ENCODE measurements around the gene TBXAS1.

The TBXAS1 gene

GRCh38 chr7:140021603-140022002, 192.5 kb downstream of the TBXAS1 start:
- no peak for DNase-seq

- DNase-seq: no peak
Observed at GRCh38 chr7:140022582-140023211, 193.6 kb downstream of the TBXAS1 start.

DNA sequence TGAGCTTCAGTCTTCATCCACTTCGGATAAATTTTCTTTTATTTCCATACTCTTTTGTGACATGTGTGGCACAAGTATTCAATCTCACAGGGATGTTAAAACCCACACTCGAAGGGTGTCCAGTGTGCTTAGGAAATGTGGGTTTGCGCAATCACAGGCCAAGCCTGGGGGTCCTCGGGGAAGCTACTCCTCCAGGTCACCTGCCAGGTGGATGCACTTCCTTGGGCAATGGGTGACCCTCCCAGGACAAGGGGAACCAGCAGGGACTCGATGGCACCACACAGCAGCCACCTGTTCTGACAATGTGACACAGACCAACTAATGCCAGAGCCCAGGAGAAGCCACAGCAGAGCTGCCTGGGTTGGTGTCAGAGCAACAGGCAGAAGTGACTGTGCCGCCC, 194.7 kb downstream of the TBXAS1 start:
- DNase-seq: no peak

GRCh38 chr7:140024585-140024984, 195.5 kb downstream of the TBXAS1 start:
- DNase-seq: no peak

GRCh38 chr7:140025241-140025640, 196.2 kb downstream of the TBXAS1 start:
- DNase-seq: no peak

- no peak for DNase-seq
Observed at GRCh38 chr7:140025814-140026433, 196.9 kb downstream of the TBXAS1 start.

DNA sequence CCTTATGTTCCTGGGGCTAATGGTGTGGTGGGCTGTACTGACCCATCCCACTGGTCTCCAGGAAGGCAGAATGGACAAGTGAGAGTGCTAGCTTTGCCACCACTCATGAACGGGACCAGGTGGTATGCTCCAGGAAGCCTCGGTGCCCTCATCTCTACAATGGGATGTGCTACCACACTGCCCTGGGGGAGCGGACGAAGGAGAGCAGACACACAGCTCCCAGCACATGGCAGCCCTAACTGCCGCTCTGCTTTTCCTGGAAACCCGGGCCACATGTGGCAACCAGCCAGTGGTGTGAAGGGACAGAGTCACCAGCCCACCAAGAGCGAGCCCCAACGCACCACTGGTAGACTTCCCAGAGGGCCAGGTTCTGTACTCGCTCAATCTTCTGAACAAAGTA, 197.9 kb downstream of the TBXAS1 start:
- DNase-seq: no peak

DNA sequence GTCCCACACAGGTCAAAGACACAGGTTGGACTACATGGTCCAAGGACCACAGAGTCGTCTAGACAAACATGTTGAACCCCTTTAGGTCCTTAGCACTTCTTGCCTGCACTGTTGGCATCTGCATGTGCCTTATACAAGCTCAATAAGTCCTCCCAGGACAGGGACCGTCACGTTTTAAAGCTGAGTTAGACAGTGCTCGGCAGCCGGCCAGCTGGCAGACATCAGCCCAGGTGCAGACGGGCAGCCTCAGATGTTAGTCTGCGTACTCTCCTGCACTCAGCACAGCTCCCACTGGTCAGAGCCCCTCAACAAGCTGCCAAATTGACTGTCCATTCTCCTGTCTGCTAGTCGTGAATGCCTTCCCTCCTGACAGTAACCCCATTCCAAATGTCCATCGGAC, 198.8 kb downstream of the TBXAS1 start:
- DNase-seq: no peak

GRCh38 chr7:140028311-140028710, 199.2 kb downstream of the TBXAS1 start:
- DNase-seq: no peak

DNA sequence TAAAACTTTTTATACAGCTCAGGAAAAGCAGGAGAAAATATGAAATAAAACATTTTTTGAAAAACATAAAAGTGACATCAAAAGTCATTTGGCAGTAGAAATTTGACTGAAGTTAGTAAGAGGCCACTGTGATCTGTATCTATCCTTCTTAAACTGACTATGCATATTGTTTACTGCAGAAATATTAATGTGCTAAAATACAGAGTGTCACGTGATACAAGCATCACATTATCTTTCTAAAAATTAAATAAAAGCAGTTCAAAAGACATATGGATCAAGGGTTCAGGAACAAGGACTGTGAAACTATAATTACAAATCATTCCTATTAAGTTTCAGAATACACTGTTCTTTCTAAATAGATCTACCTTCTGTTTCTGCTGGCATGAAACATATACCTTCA, 200.0 kb downstream of the TBXAS1 start:
- no peak for DNase-seq

DNA sequence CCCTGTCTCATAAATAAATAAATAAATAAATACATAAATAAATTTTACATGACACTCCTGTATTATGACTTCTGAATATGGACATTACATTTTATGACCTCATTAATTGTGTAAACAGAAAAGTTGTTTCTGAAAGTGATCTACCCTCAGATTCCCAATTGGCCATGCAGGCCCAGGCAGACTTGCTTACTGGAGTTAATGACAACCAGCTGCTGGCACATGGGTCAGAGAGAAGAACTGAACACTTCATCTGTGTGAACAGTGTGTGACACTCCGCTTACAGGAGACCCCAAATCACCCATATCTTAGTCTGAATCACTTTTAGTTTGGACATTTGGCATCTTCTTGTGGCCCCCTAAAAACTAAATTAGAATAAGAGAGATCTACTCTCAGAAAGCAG, 202.3 kb downstream of the TBXAS1 start:
- no peak for DNase-seq

GRCh38 chr7:140033036-140033435, 204.0 kb downstream of the TBXAS1 start:
- no peak for DNase-seq

GRCh38 chr7:140033779-140034363, 204.8 kb downstream of the TBXAS1 start:
- no peak for DNase-seq

GRCh38 chr7:140034421-140034820, 205.4 kb downstream of the TBXAS1 start:
- no peak for DNase-seq

GRCh38 chr7:140035400-140036223, 206.5 kb downstream of the TBXAS1 start:
- no peak for DNase-seq

GRCh38 chr7:140036224-140036962, 207.3 kb downstream of the TBXAS1 start:
- no peak for DNase-seq

DNA sequence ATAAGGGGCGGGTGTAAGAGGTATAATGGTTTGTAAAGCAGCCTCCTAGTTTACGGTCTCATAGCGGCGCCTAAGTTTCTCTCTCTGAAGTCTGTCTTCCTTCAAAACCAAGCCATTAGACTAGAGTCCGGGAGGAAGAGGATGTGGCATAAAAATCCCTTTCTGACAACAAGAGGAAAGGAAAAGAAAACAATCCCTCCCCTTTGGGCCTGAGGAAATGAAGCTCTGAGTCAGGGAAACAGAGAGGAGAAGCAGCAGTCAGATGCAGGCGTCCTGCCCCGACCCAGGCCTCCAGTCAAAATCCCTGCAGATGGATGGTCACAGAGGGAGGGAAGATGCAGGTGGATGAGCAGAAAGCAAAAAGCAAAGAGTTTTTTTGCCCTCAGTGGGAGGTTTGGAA, 210.0 kb downstream of the TBXAS1 start:
- DNase-seq: no peak

- no peak for DNase-seq
Observed at GRCh38 chr7:140039896-140040295, 210.8 kb downstream of the TBXAS1 start.

GRCh38 chr7:140041659-140042385, 212.8 kb downstream of the TBXAS1 start:
- DNase-seq: no peak

DNA sequence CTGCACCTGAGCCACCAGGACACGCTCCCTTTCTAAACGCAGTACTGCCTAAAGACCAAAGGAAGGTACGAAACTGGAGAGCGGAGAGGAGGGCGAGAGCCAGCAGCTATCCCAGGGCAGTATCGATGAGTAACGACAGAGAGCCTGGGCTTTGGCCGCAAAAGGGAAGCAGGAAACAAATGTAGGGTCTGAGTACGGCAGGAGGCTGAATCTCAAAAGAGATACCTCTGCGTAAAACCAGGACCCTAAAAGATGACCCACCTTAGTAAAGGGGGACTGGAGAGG, 213.3 kb downstream of the TBXAS1 start:
- DNase-seq: no peak

- no peak for DNase-seq
Observed at GRCh38 chr7:140044251-140044650, 215.2 kb downstream of the TBXAS1 start.
